Hepatocyte (in vitro differentiated cells): ENCODE measurements around the gene LHX6. TPM values are rescaled to one million over a fixed set of nuclear protein-coding genes. Genes with fewer than 3 reads are reported as not detected.

Experiments
- DNase-seq: peaks from one replicate; pipeline ENCODE4 v3.0.0-alpha.2; 2016; ENCODE audit warnings: low spot score
- H2AFZ ChIP-seq: fragments of 200-600 bp; sonication (generic); 2 replicates; pipeline ENCODE4 v1.6.0; 2016; ENCODE audit warnings: antibody characterized with exemption, mild to moderate bottlenecking
- H3K27ac ChIP-seq: fragments of 200-600 bp; sonication (generic); 2 replicates; pipeline ENCODE4 v1.5.1; 2016; ENCODE audit warnings: mild to moderate bottlenecking
- H3K27me3 ChIP-seq: fragments of 200-600 bp; sonication (generic); 2 replicates; pipeline ENCODE4 v1.6.1; 2016
- H3K36me3 ChIP-seq: fragments of 200-600 bp; sonication (generic); replicated peaks from 2 replicates; pipeline ENCODE4 v1.5.1; 2016; ENCODE audit warnings: low read depth; ENCODE audit not compliant: insufficient read depth
- H3K4me1 ChIP-seq: fragments of 200-600 bp; sonication (generic); 2 replicates; pipeline ENCODE4 v1.5.1; 2016; ENCODE audit warnings: mild to moderate bottlenecking, moderate library complexity; ENCODE audit not compliant: insufficient read depth
- H3K4me2 ChIP-seq: fragments of 200-600 bp; sonication (generic); 2 replicates; pipeline ENCODE4 v1.6.0; 2016
- H3K4me3 ChIP-seq: fragments of 200-600 bp; sonication (generic); 2 replicates; pipeline ENCODE4 v1.5.1; 2016; ENCODE audit warnings: mild to moderate bottlenecking
- H3K79me2 ChIP-seq: fragments of 200-600 bp; sonication (generic); 2 replicates; pipeline ENCODE4 v1.6.0; 2017; ENCODE audit warnings: mild to moderate bottlenecking
- H3K9me2 ChIP-seq: fragments of 200-600 bp; sonication (generic); replicated peaks from 2 replicates; pipeline ENCODE4 v1.6.0; 2017; ENCODE audit warnings: mild to moderate bottlenecking; ENCODE audit not compliant: insufficient read depth
- H3K9me3 ChIP-seq: fragments of 200-600 bp; sonication (generic); 2 replicates; pipeline ENCODE4 v1.5.1; 2016; ENCODE audit warnings: low read depth, mild to moderate bottlenecking
- H4K20me1 ChIP-seq: fragments of 200-600 bp; sonication (generic); 2 replicates; pipeline ENCODE4 v1.6.0; 2016; ENCODE audit warnings: mild to moderate bottlenecking; ENCODE audit not compliant: insufficient read depth, poor library complexity, severe bottlenecking
- EZH2 ChIP-seq: fragments of 200-600 bp; sonication (generic); IDR thresholded peaks from 2 replicates; pipeline ENCODE4 v1.6.1; 2016; ENCODE audit warnings: antibody characterized with exemption, mild to moderate bottlenecking, borderline replicate concordance
- EZH2phosphoT487 ChIP-seq: fragments of 200-600 bp; sonication (generic); IDR thresholded peaks from one replicate; pipeline ENCODE4 v1.6.1; 2018; ENCODE audit warnings: antibody characterized with exemption, mild to moderate bottlenecking, low read depth, moderate library complexity; ENCODE audit not compliant: unreplicated experiment, severe bottlenecking
- WGBS: methylation state at CpG from one replicate; pipeline ENCODE4 v1.1.6; 2016; ENCODE audit warnings: low lambda C conversion rate; ENCODE audit errors: missing lambda C conversion rate; 5-methylcytosine and 5-hydroxymethylcytosine counted together
- polyA plus RNA-seq: library from polyadenylated mRNA; unstranded; fragments of >200 nt; fragmentation: Nextera tagmentation; extraction: Ambion mirVana; gene quantifications from 2 replicates; pipeline ENCODE4 v1.2.1, GENCODE V29; 2016
- total RNA-seq: library from RNA; depleted of rRNA; stranded (reverse); fragments of >200 nt; gene quantifications from 2 replicates; pipeline ENCODE4 v1.2.3, GENCODE V29; 2014
- TF ChIP-seq, protein P1 (sequence below): fragments of 200-600 bp; sonication (generic); IDR thresholded peaks from 2 replicates; pipeline ENCODE4 v1.5.1; 2016; ENCODE audit warnings: antibody characterized with exemption, mild to moderate bottlenecking; ENCODE audit not compliant: poor library complexity

LHX6 gene
- total and polyA plus RNA-seq, 2 experiments from 2014 or later, result 0.10 to 0.39 TPM

DNA sequence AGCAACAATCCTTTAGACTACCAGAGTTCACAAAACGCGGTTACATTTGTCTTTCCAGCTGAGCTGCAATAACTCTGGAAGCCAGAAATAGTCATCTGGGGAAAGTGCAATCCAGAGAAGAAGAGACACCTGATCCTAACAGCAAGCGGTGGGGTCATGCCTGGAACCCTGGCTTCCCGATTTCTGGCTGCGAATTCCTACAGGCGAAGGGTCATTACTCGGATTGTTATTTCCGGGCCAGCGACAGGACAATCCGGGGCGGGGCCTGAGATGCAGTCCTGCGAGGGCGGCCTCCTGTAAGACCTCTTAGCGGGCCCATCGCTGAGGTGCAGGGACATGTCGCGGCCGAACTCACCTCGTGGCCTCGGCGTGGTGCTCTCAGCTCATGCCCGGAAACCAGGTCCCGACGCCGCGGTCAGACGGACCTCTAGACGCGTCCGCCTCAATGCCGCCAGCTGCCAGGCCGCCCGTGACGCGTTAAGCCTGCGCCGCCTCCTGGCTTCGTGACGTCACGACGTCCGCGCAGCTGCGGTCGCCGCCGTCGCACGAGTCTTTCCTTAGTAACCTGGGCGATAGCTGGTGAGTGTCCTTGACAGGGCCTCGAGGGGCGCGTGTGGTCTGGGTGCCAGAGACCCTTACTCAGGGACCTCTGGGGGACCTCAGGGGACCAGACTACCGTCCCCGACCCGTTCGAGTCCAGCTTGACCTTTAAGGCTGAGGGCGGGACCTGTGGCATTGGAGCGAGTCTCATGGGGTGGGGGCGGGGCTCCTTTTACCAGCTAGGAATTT lies 35.8 kb upstream of the LHX6 start, which contains the start of the genes MRRF and RBM18:
TSS of gene MRRF (plus strand) at position 523 of the 789 bp plus-strand sequence. CDS start 6,010 bp downstream, outside the sequence.
TSS of gene RBM18 (minus strand) at position 481 of the 789 bp plus-strand sequence. CDS start 3,348 bp downstream, outside the sequence.
- peak; percentile 96 for DNase-seq
- Histone ChIP-seq H3K9me2 (no peaks in the 10 kb centered on the region), H2AFZ (peak within 1 kb of the TSS; percentile 92), H4K20me1 (no peaks in the 10 kb centered on the region), H3K27me3 (no peaks in the 10 kb centered on the region), H3K4me1 (peaks cover 29% of the 10 kb centered on the region), H3K36me3 (no peaks in the 10 kb centered on the region), H3K4me2 (peak within 1 kb of the TSS; percentile 91), H3K79me2 (peaks cover 68% of the 10 kb centered on the region), H3K27ac (peak within 1 kb of the TSS; percentile 96), H3K9me3 (no peaks in the 10 kb centered on the region), H3K4me3 (peak within 1 kb of the TSS; percentile 85)
- no peak for TF ChIP-seq EZH2
- WGBS, result under 1% methylated on average over 60 of the region's 60 CpGs

DNA sequence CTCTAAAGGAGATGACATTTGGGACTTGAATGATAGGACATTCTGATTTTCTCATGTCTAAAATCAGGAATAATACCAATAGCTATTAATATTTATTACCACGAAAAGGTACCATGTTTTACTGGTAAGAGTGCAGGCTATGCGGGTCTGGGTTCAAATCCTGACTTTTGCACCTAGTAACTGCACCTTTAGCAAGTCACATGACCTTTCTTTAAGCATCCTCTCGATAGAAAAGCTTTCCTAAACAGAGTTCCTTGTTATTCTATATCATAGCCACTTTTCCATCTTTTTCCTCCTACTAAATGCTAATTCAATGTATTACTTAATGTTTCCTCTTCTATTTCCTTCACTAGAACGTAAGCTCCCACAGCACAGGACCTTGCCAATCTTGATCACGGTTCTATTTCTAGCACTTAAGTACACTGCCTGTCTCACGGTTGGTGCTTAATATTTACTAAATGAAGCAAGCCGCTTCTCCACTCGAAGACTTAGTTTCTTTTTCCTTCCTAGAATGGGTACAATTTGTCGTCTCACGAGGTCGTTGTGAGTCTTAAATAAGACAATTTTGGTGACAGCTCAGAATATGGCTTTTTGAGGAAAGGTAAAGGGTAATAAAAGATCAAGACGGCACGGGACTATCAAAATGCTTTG lies 35.1 kb upstream of the LHX6 start:
- WGBS, result 29% methylated on average over 13 of the region's 13 CpGs
- TF ChIP-seq, protein P1, sequence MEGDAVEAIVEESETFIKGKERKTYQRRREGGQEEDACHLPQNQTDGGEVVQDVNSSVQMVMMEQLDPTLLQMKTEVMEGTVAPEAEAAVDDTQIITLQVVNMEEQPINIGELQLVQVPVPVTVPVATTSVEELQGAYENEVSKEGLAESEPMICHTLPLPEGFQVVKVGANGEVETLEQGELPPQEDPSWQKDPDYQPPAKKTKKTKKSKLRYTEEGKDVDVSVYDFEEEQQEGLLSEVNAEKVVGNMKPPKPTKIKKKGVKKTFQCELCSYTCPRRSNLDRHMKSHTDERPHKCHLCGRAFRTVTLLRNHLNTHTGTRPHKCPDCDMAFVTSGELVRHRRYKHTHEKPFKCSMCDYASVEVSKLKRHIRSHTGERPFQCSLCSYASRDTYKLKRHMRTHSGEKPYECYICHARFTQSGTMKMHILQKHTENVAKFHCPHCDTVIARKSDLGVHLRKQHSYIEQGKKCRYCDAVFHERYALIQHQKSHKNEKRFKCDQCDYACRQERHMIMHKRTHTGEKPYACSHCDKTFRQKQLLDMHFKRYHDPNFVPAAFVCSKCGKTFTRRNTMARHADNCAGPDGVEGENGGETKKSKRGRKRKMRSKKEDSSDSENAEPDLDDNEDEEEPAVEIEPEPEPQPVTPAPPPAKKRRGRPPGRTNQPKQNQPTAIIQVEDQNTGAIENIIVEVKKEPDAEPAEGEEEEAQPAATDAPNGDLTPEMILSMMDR, result no peak
- TF ChIP-seq EZH2 (no peak), EZH2phosphoT487 (no peak)
- peak overlapping the region; percentile 92 for H2AFZ ChIP-seq
- peak overlapping the region; percentile 91 for H3K4me2 ChIP-seq
- no peaks in the 10 kb centered on the region for H3K9me3 ChIP-seq
- peak overlapping the region; percentile 96 for H3K27ac ChIP-seq
- H3K4me1 ChIP-seq, result peaks cover 29% of the 10 kb centered on the region
- no peaks in the 10 kb centered on the region for H4K20me1 ChIP-seq
- peaks cover 66% of the 10 kb centered on the region for H3K79me2 ChIP-seq
- no peaks in the 10 kb centered on the region for H3K36me3 ChIP-seq
- DNase-seq, result peak; percentile 6
- no peaks in the 10 kb centered on the region for H3K27me3 ChIP-seq
- H3K4me3 ChIP-seq, result peak overlapping the region; percentile 85
- H3K9me2 ChIP-seq, result no peaks in the 10 kb centered on the region

DNA sequence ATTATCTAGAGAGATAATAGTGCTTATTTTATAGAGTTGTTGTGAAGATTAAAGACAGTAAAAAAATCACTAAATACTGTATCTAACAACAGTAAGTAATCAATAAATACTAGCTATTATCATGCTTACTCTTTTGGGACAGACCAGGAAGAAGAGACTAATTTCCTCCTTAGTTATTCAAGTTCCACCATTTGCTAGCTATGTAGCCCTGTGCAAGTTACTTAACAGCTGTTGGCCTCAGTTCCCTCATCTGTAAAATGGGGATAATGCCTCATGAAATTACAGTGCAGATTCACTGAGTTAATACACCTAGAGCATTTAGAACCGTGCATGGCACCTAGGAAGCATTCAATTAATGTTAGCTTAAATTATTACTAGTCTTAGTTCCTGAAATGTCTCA lies 33.3 kb upstream of the LHX6 start:
- DNase-seq, result no peak
- H3K79me2 ChIP-seq, result peaks cover 66% of the 10 kb centered on the region
- H3K9me3 ChIP-seq, result no peaks in the 10 kb centered on the region
- 100% methylated on average over 1 of the region's 1 CpG for WGBS
- H3K4me1 ChIP-seq, result peaks cover 29% of the 10 kb centered on the region
- peak overlapping the region; percentile 34 for H3K27ac ChIP-seq
- H4K20me1 ChIP-seq, result peaks cover 8% of the 10 kb centered on the region
- no peak overlapping the region for H2AFZ ChIP-seq
- peak overlapping the region; percentile 29 for H3K4me2 ChIP-seq
- no peaks in the 10 kb centered on the region for H3K27me3 ChIP-seq
- H3K9me2 ChIP-seq, result no peaks in the 10 kb centered on the region
- no peak overlapping the region for H3K4me3 ChIP-seq
- no peaks in the 10 kb centered on the region for H3K36me3 ChIP-seq
- TF ChIP-seq, protein P1, result no peak
- no peak for TF ChIP-seq EZH2
- no peak for TF ChIP-seq EZH2phosphoT487

DNA sequence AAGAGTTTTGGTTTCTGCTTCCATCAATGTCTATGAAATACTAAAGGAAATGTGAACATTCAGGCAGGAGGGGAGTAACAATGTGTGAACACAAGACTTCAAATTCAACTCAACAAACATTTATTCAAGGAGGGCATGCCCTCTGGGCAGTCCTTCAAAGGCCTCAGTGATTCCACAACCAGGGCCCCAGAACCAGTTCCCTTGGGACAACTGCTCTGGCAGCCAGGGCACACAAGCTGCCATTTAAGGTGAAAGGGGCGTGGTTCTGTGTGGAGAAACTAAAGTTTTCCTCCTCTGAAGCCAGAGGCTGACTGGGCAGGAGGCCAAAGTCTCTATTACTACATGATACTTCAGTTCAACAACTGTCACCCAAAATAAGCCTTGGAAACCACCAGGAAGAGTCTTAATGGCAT lies 32.7 kb upstream of the LHX6 start:
- Histone ChIP-seq H3K79me2 (peaks cover 62% of the 10 kb centered on the region), H3K27ac (no peak overlapping the region), H3K9me3 (no peaks in the 10 kb centered on the region), H3K9me2 (no peaks in the 10 kb centered on the region), H3K27me3 (no peaks in the 10 kb centered on the region), H2AFZ (no peak overlapping the region), H4K20me1 (peaks cover 8% of the 10 kb centered on the region), H3K4me1 (peaks cover 29% of the 10 kb centered on the region), H3K4me3 (no peak overlapping the region), H3K36me3 (no peaks in the 10 kb centered on the region), H3K4me2 (peak overlapping the region; percentile 29)
- WGBS, result 79% methylated on average over 1 of the region's 1 CpG
- peak; percentile 88 for DNase-seq
- TF ChIP-seq EZH2, result no peak
- TF ChIP-seq, protein P1, result no peak
- no peak for TF ChIP-seq EZH2phosphoT487
